Measurements from ENCODE around the gene ADCY1. TPM values are rescaled to one million over a fixed set of nuclear protein-coding genes. Genes with fewer than 3 reads are reported as not detected.
A peak's percentile ranks its signal among the peaks of the same experiment; 100 is the strongest.
"Not testable (repeated sequence)": the region's sequence is repeated elsewhere in the genome, so short reads cannot be mapped to it uniquely, and the experiment has no call there.

ADCY1 gene
- 3.1 to 4.7 TPM (median 4.5 TPM) in 3 replicates for total RNA-seq

DNA sequence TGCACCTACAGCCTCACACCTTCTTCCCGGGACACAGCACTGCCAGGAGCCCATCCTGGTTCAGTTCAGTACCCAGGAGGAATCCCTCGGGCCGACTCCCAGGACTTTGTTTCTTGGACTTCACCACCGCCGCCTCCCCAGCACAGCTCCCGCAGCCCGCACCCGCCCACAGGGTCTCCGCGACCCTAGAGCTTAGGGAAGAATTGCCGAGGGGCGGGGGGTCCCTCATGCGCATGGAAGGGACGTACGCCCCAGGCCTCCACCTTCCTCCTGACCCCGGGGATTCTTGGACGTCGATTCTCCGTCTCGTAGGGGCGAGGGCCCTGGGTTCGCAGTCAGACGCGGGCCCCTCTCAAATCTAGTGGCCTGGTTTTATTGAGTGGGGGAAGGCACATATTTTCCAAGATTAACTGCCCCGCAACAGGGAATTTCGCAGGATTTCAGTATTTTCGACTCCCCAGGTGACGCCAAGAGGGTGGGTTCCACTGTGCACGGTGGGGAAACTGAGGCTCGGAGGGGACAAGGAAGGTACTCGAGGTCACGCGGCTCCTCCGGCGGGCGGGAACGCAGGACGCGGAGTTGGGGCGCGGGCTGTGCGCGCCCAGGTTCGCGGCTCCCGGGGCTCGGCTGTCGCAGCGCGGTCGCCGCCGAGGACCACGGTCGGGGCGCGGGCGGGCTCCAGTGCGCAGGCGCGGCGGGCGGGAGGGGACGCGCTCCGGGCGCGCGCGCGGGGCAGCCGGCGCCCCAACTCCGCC, at the start of gene ADCY1:
ADCY1 (plus strand) TSS at position 708 of the 755 bp plus-strand sequence. CDS start 176 bp downstream, outside the sequence.
- Mint-ChIP-seq H3K27ac (no peak within 1 kb of the TSS), H3K4me1 (peaks cover 7% of the 10 kb centered on the region), H3K9me3 (no peaks in the 10 kb centered on the region), H3K27me3 (ENCODE audit: low read depth) (peaks cover 90% of the 10 kb centered on the region), H3K36me3 (no peaks in the 10 kb centered on the region), H3K4me3 (peak within 1 kb of the TSS; percentile 68)
- DNase-seq (ENCODE audit: low spot score in 2 of 2, unreplicated experiment in 2 of 2): peak; percentile 51 to 68
- TF ChIP-seq, protein P1, sequence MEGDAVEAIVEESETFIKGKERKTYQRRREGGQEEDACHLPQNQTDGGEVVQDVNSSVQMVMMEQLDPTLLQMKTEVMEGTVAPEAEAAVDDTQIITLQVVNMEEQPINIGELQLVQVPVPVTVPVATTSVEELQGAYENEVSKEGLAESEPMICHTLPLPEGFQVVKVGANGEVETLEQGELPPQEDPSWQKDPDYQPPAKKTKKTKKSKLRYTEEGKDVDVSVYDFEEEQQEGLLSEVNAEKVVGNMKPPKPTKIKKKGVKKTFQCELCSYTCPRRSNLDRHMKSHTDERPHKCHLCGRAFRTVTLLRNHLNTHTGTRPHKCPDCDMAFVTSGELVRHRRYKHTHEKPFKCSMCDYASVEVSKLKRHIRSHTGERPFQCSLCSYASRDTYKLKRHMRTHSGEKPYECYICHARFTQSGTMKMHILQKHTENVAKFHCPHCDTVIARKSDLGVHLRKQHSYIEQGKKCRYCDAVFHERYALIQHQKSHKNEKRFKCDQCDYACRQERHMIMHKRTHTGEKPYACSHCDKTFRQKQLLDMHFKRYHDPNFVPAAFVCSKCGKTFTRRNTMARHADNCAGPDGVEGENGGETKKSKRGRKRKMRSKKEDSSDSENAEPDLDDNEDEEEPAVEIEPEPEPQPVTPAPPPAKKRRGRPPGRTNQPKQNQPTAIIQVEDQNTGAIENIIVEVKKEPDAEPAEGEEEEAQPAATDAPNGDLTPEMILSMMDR (IDR thresholded peaks at IDR 0.05; ENCODE audit: unreplicated experiment): no peak

DNA sequence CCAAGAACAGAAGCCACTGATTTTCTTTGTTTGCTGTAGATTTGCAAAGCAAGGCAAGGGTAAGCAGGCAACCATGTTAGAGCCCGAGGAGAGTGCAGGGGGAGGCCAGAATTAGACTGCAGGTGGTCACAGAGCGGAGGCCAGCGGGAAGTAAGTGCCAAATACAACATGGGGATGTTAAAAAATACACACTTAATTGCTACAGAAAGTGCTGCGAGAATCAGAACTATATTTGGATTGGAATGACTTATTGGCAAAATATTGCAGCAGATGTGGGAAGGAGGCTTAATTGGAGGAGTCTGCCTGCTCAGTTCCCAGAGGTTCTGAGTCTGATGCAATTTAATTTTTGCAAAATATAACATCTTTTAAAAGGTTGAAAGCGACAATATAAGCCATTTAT, 49.7 kb upstream of the ADCY1 start:
- Mint-ChIP-seq H3K27ac (no peak overlapping the region), H3K36me3 (no peaks in the 10 kb centered on the region), H3K9me3 (peaks cover 7% of the 10 kb centered on the region), H3K4me1 (no peaks in the 10 kb centered on the region), H3K27me3 (ENCODE audit: low read depth) (peaks cover 38% of the 10 kb centered on the region), H3K4me3 (no peak overlapping the region)
- TF ChIP-seq, protein P1 (IDR thresholded peaks at IDR 0.05; ENCODE audit: unreplicated experiment): no peak
- DNase-seq (ENCODE audit: low spot score in 2 of 2, unreplicated experiment in 2 of 2): no peak

DNA sequence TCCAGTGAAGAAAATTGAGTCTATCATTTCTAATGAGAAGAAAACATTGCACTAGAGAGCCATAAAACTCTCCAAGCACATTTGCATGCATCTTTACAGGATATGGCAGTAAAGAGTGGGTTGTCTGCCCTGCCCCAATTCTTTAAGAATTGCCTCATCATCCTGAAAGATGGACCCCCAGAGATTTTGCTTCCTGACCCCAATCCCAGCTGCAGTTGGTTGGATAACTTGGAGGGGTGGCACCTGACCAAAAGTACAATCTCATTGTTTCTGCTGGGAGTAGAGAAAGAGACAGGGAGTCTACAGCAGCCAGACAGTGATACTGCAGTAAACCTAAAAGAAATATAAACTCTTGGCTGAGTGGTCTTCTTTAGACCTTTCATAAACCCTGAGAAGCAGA, 49.1 kb upstream of the ADCY1 start:
- Mint-ChIP-seq H3K27ac (no peak overlapping the region), H3K36me3 (no peaks in the 10 kb centered on the region), H3K4me3 (no peak overlapping the region), H3K4me1 (no peaks in the 10 kb centered on the region), H3K27me3 (ENCODE audit: low read depth) (peaks cover 38% of the 10 kb centered on the region), H3K9me3 (peaks cover 5% of the 10 kb centered on the region)
- no peak for DNase-seq (ENCODE audit: low spot score in 2 of 2, unreplicated experiment in 2 of 2)
- TF ChIP-seq, protein P1 (IDR thresholded peaks at IDR 0.05; ENCODE audit: unreplicated experiment): no peak

DNA sequence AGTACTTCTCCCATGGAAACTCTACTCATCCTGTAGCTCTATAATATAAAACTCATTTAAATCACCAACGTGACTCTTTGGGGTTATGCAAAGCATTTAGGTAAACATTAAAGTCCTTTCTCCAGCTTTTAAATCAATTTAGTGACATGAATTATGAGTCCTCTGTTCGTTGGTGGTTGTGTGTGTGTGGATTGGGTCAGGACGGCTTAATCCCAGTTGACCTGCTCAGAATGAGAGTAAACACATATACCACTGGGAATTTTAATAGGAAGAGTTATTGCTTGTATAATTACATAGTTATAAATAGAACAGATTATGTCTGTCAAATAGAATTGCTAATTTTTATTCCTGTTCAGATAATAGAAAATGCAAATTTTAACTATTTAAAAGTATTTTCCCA, 30.7 kb upstream of the ADCY1 start:
- no peak overlapping the region for H3K27ac Mint-ChIP-seq
- H3K36me3 Mint-ChIP-seq: no peaks in the 10 kb centered on the region
- H3K4me1 Mint-ChIP-seq: no peaks in the 10 kb centered on the region
- TF ChIP-seq, protein P1 (IDR thresholded peaks at IDR 0.05; ENCODE audit: unreplicated experiment): no peak
- H3K27me3 Mint-ChIP-seq (ENCODE audit: low read depth): peaks cover 5% of the 10 kb centered on the region
- peaks cover 31% of the 10 kb centered on the region for H3K9me3 Mint-ChIP-seq
- DNase-seq (ENCODE audit: low spot score in 2 of 2, unreplicated experiment in 2 of 2): no peak
- H3K4me3 Mint-ChIP-seq: no peak overlapping the region

DNA sequence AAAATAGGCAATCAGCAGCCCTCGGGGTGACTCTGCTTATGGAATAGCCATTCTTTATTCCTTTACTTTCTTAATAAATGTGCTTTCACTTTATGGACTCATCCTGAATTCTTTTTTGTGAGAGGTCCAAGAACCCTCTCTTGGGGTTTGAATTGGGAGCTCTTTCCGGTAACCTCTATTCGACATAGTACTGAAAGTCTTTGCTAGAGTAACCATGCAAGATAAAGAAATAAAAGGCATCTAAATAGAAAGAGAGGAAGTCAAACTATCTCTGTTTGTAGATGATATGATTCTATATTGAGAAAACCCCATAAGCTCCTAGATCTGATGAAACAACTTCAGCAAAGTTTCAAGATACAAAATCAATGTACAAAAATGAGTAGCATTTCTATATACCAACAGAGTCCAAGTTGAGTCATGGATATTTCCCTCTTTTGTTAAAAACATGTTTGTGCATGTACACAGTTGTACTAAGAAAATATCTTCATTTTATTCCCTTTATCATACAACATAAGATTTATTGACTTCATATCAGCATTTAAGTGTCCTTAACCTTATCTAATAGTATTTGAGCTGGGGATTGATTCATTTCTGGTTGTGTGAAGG, 29.0 kb upstream of the ADCY1 start:
- not testable (repeated sequence) for H3K4me1 Mint-ChIP-seq, H3K27ac Mint-ChIP-seq
- H3K9me3 Mint-ChIP-seq: peaks cover 17% of the 10 kb centered on the region

DNA sequence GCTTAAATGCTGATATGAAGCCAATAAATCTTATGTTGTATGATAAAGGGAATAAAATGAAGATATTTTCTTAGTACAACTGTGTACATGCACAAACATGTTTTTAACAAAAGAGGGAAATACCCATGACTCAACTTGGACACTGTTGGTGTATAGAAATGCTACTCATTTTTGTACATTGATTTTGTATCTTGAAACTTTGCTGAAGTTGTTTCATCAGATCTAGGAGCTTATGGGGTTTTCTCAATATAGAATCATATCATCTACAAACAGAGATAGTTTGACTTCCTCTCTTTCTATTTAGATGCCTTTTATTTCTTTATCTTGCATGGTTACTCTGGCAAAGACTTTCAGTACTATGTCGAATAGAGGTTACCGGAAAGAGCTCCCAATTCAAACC, 25.3 kb upstream of the ADCY1 start:
- not testable (repeated sequence) for H3K27ac Mint-ChIP-seq; H3K36me3 Mint-ChIP-seq; DNase-seq (ENCODE audit: low spot score in 2 of 2, unreplicated experiment in 2 of 2); H3K27me3 Mint-ChIP-seq (ENCODE audit: low read depth); H3K4me3 Mint-ChIP-seq; H3K4me1 Mint-ChIP-seq
- peaks cover 12% of the 10 kb centered on the region for H3K9me3 Mint-ChIP-seq

More for the DNA sequence above, 29.0 kb upstream of the ADCY1 start:
- H3K4me3 Mint-ChIP-seq; DNase-seq (ENCODE audit: low spot score in 2 of 2, unreplicated experiment in 2 of 2); H3K36me3 Mint-ChIP-seq; H3K27me3 Mint-ChIP-seq (ENCODE audit: low read depth): not testable (repeated sequence)
